Amniotic epithelial cell (primary cell): ENCODE results near the gene MROH2A.

ENCODE experiments used
- DNase-seq: peaks from one replicate; pipeline ENCODE4 v3.0.0-alpha.2; 2010; ENCODE audit warnings: low read depth

MROH2A gene

DNA sequence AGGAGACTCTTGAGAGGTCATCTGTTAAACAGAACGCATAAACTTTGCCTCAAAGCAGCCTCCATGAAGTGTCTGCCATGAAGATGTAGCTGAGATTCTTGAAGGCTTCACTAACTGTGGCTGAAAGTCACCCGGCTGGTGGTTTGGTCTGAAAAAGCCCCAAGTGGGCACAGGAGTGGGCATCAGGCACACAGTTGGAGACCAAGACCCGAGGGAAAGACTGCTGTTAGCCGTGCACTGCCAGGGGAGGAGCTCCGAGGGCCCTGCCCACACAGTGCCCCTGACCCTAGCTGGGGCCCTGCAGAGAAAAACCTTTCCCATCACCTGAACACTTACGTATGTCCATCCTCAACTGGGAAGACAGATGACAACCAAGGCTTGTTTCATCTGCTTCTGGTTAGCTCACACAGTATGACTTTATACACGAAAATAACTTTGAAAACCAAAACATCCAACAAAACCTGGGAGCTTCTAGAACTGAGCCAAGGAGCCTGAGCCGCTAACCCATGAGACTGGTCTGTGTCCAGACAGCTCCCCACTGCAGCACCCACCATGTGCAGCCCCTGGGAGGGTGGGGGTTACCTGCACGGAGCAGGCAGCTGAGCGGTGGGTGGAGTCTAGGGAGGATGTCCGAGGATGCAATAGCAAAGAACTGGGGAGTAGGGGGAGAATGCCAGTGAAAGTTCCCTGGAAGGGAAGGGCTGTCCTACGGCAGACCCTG lies 60.8 kb downstream of the MROH2A start:
- no peak for DNase-seq

DNA sequence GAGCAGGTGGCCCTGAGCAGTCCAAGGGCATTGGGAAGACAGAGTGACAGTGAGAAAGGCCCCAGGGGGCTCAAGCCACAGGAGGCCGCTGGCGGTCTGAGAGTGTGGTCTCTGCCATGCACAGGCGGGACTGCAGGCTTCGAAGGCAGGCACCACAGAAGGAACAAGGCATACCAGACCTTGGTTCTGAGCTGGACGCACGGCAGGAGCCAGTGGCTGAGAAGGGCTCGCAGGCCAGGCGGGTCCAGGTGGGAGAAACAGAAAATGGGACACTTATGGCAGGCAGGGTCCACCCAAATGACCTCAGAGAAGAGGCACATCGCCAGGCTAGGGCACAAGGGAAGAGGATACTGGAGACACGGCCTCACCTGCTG lies 61.3 kb downstream of the MROH2A start:
- DNase-seq, result no peak

DNA sequence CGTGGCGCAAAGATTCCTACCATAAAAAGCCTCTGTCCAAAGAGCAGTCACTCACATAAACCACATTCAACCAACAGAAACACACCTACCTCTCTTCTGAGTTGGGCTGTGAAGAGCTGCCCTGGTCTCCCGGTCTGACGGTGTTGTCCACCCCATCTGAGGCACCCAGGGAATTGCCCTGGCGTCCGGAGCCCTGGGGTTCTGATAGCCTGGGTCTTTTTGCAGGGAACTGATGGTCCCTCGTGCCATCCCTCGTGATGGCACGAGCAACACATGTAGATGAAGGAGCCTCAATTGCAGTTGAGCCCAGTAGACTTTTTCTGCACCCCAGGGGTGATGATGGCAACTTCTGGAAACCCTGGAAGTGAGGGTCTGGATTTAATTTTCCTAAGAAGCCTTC lies 62.4 kb downstream of the MROH2A start:
- DNase-seq, result no peak

GRCh38 chr2:233841183-233841582 lies 63.1 kb downstream of the MROH2A start:
- DNase-seq, result no peak

- DNase-seq, result no peak
These were observed 66.1 kb downstream of the MROH2A start for GRCh38 chr2:233844064-233844807.

DNA sequence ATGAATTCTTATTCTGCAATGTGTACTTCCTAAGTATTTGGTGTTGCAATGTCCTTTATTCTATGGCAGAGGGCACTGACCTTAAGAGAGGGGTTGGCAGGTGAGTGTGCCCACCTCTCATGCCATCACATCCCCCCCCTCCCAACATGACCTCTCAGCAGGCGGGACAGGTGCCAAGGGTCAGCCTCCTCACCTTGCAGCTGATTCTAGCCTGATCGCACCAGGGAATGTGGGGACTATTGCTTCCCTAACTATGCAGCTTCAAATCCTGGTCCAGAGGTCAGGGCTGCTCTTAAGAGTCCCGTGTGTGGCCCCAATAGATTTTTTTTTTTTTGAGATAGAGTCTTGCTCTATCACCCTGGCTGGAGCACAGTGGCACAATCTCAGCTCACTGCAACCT lies 66.7 kb downstream of the MROH2A start:
- DNase-seq, result no peak

DNA sequence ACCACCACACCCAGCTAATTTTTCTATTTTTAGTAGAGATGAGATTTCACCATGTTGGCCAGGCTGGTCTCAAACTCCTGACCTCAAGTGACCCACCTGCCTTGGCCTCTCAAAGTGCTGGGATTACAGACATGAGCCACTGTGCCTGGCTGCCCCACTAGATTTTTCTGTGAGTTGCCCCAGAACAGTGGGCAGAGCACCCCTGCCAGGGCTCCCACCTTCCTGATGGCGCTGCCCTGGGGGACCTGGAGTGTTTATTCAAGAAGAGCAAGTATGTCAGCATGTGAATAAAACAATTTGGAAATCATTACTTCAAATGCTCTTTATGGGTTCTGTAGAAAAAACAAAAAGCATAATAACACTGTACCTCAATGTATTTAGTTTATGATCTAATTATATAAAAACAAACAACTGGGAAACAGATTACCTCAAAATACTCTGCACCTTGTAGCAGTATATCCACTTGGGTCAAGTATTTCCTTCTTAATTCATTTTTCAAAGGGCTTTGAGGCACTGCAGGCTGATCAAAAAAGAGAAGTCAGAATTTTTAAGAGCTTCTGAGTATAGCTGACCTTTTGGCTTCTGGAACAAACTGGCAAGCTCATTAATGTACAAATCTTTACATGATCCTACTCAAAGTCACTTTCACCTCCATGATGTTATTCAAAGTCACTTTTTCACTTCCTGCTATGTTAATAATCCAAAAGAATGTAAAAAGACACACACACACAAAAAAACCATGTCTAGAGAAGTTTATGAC lies 67.4 kb downstream of the MROH2A start:
- DNase-seq, result no peak

DNA sequence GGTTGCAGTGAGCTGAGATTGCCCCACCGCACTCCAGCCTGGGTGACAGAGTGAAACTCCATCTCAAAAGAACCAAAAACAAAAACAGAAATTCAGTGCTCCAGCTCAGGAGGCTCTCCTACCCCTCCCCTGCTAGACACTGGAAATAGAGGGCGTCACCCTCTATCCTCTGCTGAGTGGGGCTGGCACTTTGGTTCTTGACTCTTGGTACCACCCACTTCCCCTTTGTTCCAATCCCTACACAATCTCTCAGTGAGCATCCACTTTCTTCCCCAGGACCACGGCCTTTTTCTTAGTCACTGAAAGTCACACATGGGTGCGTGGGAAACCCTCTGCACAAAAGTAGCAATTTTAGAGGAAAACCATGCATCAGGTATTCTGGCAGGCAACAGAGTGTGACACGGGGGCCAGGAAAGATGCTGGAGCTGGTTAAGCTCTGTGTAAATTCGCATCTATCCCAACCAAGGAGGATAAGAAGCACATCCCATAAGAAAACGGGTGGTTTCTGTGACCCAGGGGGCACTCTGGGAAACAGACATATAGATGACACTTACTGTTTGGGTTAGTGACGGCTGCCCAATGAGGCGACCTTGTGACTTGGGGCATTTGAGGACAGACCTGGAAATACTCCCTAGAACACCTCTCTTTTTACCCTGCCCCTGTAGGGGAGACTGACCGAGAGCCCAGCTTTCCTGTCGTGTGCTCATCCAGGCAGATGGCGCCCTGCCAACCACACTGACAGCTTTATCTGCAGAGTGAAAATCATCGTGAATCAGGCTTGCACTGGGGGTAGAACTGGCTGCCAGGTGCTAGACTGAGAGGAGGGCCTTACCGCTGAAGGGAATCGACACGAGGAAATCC lies 68.5 kb downstream of the MROH2A start:
- peak; percentile 46 for DNase-seq

DNA sequence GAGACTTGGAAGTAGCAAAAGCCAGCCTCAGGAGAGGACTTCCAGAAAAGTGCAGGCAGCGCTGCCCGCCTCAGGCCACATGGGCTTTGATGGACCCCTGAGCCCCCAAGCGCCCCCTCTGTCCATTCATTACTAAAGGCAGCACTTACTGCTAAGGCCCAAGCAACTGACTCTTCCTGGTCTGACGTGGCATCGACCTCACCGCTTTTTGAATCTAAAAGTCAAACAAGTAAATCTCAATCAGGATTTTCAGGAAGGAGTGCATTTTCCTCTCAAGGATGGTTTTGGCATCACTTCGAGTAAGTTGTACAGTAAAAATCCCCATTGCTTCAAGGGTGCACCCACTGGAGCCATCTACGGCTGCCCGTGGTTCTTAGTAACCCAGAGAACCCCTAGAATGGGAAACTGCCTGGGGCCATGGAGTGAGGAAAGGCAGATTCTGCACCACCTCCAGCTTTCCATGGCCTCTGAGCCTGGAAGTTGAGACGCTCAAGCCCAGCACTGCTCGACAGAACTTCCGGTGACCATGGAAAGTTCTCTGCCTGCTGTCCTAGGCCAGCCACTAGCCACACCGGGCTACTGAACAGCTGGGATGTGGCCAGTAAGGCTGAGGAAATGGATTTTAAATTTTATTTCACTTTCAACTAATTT lies 69.2 kb downstream of the MROH2A start:
- DNase-seq, result no peak

DNA sequence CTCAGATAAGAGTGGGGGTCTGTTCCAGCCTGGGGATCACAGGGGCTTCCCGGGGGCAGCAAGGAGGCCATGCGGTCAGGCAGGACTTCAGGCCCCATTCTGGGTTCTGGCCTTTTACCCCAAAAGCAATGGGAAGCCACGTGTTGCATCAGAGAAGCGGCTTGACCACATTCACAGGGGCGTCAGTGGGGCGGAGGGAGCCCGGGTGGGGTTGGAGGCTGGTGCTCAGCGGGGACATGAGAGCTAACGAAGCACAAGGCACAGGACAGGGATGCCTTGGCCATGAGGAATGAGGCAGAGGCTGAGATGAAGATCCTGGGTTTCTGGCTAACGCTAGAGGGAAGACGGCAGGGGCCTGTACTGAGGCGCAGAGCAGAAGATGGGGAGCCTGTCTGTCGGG lies 70.1 kb downstream of the MROH2A start:
- no peak for DNase-seq

- no peak for DNase-seq
These were observed 71.6 kb downstream of the MROH2A start for GRCh38 chr2:233849607-233850271.

GRCh38 chr2:233850745-233851144 lies 72.6 kb downstream of the MROH2A start:
- no peak for DNase-seq

- DNase-seq, result no peak
These were observed 73.0 kb downstream of the MROH2A start for GRCh38 chr2:233851169-233851568.

DNA sequence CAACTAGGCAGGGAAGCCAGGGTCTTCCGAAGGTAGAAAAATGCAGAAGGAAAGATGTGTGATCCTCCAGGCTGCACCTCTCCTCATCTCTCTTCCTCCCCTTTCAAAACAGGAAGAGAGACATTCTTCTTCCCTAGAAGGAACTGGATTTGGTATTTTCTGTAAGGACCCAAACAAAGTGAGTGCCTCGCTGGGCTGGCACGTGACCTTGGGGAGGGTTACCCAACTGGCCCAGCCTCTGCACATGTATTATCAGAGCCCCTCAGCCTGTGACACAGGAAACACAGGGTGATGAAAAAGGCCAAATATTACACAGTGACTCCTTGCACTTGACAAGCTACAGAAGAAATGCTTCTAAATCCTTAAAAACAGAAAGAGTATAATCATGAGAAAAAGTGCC lies 73.9 kb downstream of the MROH2A start:
- DNase-seq, result no peak

DNA sequence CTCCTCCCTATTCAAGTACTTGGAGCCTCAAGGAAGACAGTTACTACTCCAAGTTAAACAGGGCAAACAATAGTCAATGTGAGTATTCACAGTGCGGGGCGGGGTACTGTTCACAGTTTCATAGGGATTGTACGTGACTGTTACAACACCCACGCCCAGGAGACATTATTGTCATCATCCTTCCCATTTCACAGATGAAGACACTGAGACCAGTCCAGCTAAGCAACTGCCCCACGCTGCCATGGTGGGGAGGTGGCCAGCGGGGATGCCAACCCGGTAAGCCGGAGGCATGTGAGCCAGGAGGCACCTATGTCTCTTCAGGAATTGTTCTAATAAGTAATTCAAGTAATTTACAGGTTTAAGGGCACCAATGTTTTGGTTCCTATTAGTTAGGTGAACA lies 75.2 kb downstream of the MROH2A start:
- DNase-seq, result no peak

DNA sequence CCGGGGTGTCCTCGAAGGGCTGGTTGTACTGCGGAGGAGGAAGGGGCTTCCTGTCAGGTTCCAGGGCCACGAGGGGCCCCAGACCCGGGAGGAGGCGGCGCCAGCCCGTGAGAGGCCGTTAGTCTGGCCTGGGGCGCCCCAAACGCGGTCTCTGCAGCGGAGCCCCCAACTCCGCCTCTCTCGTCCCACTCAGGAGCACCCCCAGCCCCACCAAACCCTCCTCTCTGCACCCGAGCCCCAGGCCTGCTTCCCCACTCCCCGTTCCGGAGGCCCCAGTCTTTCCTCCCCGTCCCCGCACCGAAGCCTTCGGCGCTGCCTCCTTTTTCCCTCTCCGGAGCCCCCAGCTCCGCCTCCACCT lies 75.7 kb downstream of the MROH2A start:
- no peak for DNase-seq

DNA sequence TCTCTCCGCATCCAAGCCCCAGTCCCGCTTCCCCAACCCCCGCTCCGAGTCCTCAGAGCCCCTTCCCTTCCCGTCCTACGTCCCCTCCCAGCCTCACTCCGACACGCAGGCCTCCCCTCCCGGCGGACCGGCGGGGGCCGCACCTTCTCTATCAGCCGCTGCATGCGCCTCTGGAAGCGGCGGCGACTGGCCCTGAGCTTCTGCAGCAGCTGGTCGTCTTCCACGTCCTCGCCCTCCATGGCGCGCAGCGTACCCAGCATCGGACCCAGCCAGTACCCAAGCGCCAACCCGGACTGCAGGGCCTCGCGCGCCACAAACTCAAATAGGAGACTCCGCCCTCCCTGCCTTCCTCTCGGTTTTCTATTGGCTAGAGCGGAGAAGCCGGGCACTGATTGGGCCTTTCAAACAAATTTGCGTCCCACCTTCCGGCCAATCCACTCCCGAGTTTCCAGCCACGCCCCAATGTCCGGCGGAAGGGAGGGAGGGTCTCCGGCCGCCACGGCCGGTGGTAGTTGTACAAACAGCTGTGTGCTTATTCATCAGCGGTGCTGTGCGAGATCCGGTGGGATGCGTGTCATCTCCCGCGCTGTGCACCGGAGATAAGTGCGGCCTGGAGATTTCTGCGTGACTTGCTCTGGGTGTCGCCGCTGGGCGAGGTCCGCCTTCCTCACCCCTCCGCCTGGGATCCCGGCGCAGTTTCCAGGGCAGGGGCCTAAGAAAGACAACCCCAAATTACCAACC lies 76.3 kb downstream of the MROH2A start, which contains the start of gene HJURP:
Gene HJURP (minus strand): TSS at position 295 of the 741 bp plus-strand sequence. CDS start 35 bp downstream, at position 260.
- peak; percentile 93 for DNase-seq

DNA sequence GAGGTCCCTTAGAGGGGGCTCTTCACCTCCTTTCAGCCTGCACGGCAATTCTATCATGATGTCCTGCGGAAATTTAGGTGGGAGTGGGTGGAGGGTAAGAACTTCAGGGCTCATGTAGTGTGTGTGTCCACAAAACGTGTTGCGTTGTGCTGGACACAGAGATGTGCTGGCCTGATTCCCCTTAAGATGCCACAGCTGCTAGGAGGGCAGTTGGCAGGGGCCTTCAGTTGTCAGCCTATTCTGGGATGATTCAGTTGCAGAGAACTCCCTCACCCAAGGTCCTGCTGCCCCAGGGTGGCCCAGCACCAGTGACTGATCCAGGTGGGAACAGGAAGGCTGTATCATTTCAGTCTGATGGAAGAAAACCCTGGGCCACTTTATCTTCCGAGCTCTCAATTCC lies 77.2 kb downstream of the MROH2A start:
- DNase-seq, result no peak

DNA sequence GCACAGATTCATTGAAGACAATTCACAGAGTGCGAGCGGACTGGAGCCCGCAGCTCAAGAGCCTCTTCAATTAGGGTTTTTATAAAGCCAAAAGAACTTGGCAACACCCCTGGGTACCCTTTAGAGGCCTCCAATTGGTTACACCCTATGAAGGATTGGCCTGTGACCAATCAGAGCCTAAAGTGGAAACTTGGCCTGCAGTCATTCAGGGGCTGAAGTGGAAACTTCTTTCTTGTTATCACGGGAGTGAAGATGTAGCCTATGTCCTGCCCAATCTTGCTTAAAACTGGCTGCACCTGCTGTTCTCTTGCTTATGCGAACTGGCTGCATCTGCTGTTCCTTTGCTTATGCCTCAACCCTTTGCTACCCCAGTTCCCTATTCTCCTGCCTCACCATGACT lies 78.1 kb downstream of the MROH2A start:
- no peak for DNase-seq

DNA sequence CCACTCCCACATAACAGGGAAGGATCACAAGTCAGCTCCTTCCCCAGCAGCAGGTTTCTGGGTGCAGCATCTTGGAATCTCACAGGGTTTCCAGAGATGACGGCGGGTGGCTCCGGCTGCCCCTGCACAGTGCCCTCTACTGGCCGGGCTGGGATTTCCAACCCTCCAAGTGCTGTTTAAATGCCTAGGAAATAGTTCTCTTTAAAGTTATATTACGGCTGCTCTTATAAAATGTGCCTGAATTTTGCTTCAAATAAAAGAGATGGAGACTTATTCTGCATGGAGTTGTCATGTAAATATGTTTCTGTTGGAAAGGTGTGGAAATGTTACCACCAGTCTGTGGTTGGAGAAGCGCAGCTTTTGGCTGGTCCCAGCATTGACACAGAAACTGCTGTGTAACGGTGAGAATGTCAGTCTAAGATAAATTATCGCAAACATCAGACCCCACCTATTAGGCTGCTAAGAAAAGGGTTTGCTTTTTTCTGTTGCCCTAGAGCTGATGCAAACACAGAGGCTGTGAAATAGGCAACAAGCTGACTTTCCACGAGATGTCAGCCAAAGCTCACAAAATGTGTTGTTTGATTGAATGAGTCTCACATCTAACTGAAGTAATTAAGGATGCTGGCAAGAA lies 79.5 kb downstream of the MROH2A start:
- peak; percentile 14 for DNase-seq
